ENCODE data around the gene RAB40B.

RAB40B gene

DNA sequence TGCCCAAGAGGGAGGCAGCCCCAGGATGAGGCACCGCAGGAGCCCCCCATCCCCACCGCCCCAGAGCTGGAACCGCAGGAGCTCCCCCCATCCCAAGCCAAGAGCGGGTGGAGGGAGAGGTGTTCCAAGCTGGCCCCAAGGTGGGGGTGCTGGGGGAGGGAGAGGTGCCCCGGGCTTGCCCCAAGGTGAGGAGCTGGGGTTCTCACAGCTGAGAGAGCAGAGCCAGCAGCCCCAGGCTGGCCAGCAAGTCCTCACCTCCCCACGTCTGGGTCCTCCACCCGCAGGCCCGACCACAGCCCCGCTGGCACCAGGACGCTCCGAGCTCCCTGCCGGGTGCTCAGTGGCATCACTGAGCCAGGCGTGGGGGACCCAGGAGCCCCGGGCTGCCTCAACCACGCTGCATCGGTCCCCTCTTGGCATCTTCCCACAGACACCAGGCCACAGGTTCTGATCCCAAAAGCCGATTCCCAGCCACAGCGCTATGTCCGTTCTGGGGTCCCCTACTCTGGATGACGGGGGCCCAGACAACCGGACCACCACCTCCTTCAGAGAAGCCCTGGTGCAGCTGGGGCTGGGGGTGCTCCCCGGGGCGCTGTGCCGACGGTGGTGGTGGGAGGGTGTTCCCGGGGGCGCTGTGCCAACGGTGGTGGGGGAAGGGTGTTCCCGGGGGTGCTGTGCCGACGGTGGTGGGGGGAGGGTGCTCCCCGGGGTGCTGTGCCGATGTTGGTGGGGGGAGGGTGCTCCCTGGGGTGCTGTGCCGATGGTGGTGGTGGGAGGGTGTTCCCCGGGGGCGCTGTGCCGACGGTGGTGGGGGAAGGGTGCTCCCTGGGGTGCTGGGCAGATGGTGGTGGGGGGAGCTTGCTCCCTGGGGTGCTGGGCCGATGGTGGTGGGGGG, 34.9 kb downstream of the RAB40B start:
- no peak for TF ChIP-seq CTCF (conservative IDR thresholded peaks at IDR 0.05)

DNA sequence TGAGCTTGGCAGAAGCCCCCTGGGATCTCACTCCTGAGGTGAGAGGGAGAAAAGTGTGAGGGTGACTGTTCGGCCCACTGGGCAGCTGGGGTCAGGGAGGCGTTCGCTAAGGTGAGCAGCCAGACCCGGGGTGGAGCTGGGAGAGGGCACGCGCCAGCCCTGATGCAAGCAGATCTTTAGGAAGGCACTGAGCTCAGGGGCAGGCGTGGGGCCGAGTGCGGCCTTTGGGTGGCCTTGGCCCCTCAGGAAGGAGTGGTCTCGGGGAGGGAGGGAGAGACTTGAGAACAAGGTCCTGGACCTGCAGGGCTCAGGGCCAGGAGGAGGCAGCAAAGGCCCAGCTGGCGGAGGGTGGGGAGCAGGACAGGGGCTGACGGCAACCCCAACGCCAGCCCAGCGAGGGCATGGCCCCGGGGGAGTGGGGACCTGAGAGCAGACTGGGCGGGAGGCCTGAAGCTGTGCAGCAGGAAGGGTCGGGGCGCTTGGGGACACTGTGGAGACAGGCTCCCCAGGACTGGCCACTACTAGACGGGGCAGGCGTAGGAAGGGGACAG, 35.7 kb downstream of the RAB40B start:
- TF ChIP-seq CTCF (conservative IDR thresholded peaks at IDR 0.05): no peak

More for the DNA sequence above, 34.9 kb downstream of the RAB40B start:
- no peak overlapping the region for H3K27ac ChIP-seq

DNA sequence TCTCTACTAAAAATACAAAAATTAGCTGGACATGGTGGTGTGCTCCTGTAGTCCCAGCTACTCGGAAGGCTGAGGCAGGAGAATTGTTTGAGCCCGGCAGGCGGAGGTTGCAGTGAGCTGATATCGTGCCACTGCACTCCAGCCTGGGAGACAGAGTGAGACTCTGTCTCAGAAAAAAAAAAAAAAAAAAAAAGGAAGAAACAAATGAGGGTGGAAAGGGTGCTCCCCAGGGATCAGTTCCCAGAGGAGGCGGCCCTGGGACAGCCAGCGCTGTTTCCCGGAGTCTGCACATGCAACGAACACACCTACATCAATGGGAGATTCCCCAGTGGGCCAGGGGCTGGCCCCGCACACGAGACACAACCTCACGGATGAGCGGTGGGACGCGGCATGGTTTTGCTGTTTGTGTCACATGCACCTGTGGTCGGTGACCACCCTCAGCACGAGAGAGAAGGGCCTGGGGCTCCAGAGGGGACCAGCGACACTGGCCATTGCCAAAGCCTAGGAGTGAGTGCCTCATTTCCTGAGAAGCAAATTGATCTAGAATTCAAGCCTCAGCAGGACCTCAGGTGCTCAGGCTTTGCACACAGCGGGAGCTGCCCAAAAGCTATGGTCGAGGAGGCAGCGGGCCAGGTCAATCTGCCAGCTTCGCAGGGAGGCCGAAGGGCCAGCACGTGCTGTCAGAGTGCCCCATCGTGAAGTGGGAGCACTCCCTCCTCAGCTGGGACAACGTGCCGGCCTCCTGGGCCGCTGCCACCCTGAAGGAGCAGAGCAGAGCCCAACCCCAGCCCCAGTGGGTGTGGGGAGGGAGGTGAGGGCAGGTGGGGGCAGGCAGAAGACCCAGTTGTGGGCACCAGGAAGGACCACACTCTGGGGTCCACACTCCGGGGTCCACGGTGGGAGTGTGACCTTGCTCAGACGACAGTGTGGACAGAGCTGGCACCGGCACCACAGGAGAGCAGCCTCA, 36.5 kb downstream of the RAB40B start:
- TF ChIP-seq CTCF (conservative IDR thresholded peaks at IDR 0.05): no peak
- no peak overlapping the region for H3K27ac ChIP-seq

More for the DNA sequence above, 35.7 kb downstream of the RAB40B start:
- H3K27ac ChIP-seq: no peak overlapping the region

DNA sequence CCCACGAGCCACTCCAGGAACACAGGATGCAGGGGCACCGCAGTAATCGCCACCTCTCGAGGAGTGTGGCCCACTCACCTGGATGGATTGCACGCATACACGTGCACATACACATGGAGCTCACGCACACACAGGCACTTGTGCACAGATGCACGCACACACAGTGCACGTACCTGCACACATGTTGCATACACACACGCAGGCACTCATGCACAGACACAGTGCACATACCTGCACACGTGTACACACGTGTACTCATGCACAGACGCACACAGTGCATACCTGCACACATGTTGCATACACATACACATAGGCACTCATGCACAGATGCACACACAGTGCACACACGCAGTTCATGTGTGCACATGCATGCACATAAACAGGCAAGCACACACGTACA, 38.6 kb downstream of the RAB40B start:
- no peak for TF ChIP-seq CTCF (conservative IDR thresholded peaks at IDR 0.05)
- no peak overlapping the region for H3K27ac ChIP-seq

DNA sequence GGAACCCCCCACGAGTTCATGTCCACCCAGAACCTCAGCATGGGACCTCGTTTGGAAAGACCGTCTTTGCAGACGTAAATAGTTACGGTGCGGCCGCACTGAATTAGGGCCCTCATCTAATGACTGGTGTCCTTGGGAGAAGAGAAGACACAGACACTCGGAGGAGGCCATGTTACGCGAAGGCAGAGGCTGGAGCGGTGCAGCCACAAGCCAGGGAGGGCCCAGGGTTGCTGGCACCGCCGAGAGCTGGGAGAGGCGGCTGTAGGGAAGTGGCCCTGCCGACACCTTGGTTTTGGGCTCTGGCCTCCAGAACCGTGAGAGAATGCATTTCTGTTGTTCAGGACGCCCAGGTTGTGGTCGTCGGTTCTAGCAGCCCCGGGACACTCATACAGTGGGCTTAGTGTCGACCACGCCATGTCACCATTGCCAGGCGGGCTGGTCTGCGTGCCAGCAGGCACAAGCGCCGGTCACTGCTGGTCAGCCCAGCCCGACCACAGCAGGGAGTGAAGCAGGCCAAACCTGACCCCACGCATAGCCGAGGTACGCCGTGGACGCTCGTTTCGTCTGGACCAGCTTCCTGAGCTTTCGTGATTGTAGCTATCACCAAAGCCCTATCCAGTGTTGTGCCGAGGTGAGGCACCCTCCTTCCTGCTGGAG, 39.6 kb downstream of the RAB40B start:
- no peak for TF ChIP-seq CTCF (conservative IDR thresholded peaks at IDR 0.05)
- H3K27ac ChIP-seq: no peak overlapping the region

GRCh38 chr17:82658331-82658730, 40.2 kb downstream of the RAB40B start:
- H3K27ac ChIP-seq: no peak overlapping the region
- no peak for TF ChIP-seq CTCF (conservative IDR thresholded peaks at IDR 0.05)
